ENCODE results near the gene GNAL.

GRCh38 chr18:11859282-11859830 lies 170.3 kb downstream of the GNAL start:
- TF ChIP-seq CTCF (IDR thresholded peaks at IDR 0.05; ENCODE audit: low read depth, low read length, poor library complexity, severe bottlenecking) = no peak
- TF ChIP-seq EZH2phosphoT487 (IDR thresholded peaks at IDR 0.05; ENCODE audit: borderline replicate concordance, low read length) = no peak

Data from DOHH2 (cell line).